Breast epithelium (tissue), 3 donors: ENCODE measurements around the gene CAMTA1.

ENCODE experiments used
- CTCF ChIP-seq, 3 donors: fragments of 450-650 bp; IDR thresholded peaks; one replicate each; pipeline ENCODE4 v1.5.1; 2016 to 2017; ENCODE audit warnings: antibody characterized with exemption in 3 of 3, mild to moderate bottlenecking in 3 of 3, moderate library complexity in 3 of 3
- POLR2AphosphoS5 ChIP-seq, 3 donors: sonication (generic); formaldehyde crosslinking; IDR thresholded peaks; one replicate each; pipeline ENCODE4 v1.6.1; 2017; ENCODE audit warnings: antibody characterized with exemption in 3 of 3

GRCh38 chr1:7516341-7516740, 731.1 kb downstream of the CAMTA1 start:
- TF ChIP-seq POLR2AphosphoS5 (IDR thresholded peaks at IDR 0.05): no peak
- TF ChIP-seq CTCF (IDR thresholded peaks at IDR 0.05): no peak
